Muscle layer of duodenum (tissue), 2 donors: ENCODE measurements around the gene FOXP4.

Source experiments
- H3K27ac ChIP-seq: one replicate; pipeline ENCODE4 v1.7.0; 2013; ENCODE audit warnings: mild to moderate bottlenecking, low read length
- H3K27me3 ChIP-seq: one replicate; pipeline ENCODE4 v1.7.0; 2013; ENCODE audit warnings: low read depth, mild to moderate bottlenecking, control low read depth, low read length
- H3K36me3 ChIP-seq, 2 donors: one replicate each; pipeline ENCODE4 v1.7.0; 2013; ENCODE audit warnings: low read length in 2 of 2, control low read depth in 1 of 2, mild to moderate bottlenecking in 1 of 2; ENCODE audit not compliant: insufficient read depth in 2 of 2, control insufficient read depth in 1 of 2
- H3K4me1 ChIP-seq, 2 donors: one replicate each; pipeline ENCODE4 v1.7.0; 2013; ENCODE audit warnings: low read length in 2 of 2, mild to moderate bottlenecking in 2 of 2, control low read depth in 1 of 2, moderate library complexity in 1 of 2; ENCODE audit not compliant: insufficient read depth in 2 of 2, control insufficient read depth in 1 of 2
- H3K4me3 ChIP-seq, 2 donors: one replicate each; pipeline ENCODE4 v1.7.0; 2013; ENCODE audit warnings: low read length in 2 of 2, low read depth in 1 of 2, mild to moderate bottlenecking in 1 of 2
- H3K9me3 ChIP-seq, 2 donors: one replicate each; pipeline ENCODE4 v1.7.0; 2013; ENCODE audit warnings: low read length in 2 of 2, control low read depth in 1 of 2, mild to moderate bottlenecking in 1 of 2; ENCODE audit not compliant: control insufficient read depth in 1 of 2
- donor health status: healthy.

Gene FOXP4

GRCh38 chr6:41589636-41590622 lies 43.7 kb downstream of the FOXP4 start:
- Histone ChIP-seq H3K27me3 (no peaks in the 10 kb centered on the region), H3K4me1 (peaks cover 0 to 15% of the 10 kb centered on the region in 2 donors), H3K9me3 (no peaks in the 10 kb centered on the region), H3K27ac (no peak overlapping the region), H3K4me3 (no peak overlapping the region), H3K36me3 (peaks cover 12 to 32% of the 10 kb centered on the region in 2 donors)

GRCh38 chr6:41591122-41591521 lies 44.9 kb downstream of the FOXP4 start:
- Histone ChIP-seq H3K27ac (no peak overlapping the region), H3K4me1 (peaks cover 0 to 15% of the 10 kb centered on the region in 2 donors), H3K36me3 (peaks cover 13 to 31% of the 10 kb centered on the region in 2 donors), H3K4me3 (no peak overlapping the region), H3K9me3 (no peaks in the 10 kb centered on the region), H3K27me3 (no peaks in the 10 kb centered on the region)

- no peaks in the 10 kb centered on the region for H3K27me3 ChIP-seq
- no peak overlapping the region for H3K27ac ChIP-seq
- no peak overlapping the region for H3K4me3 ChIP-seq
- peaks cover 0 to 7% of the 10 kb centered on the region in 2 donors for H3K4me1 ChIP-seq
- H3K36me3 ChIP-seq = peaks cover 22 to 39% of the 10 kb centered on the region in 2 donors
- no peaks in the 10 kb centered on the region for H3K9me3 ChIP-seq
Measured at GRCh38 chr6:41591859-41592502, 45.8 kb downstream of the FOXP4 start.

GRCh38 chr6:41593406-41593805 lies 47.2 kb downstream of the FOXP4 start:
- Histone ChIP-seq H3K9me3 (no peaks in the 10 kb centered on the region), H3K27me3 (no peaks in the 10 kb centered on the region), H3K36me3 (peaks cover 24 to 51% of the 10 kb centered on the region in 2 donors), H3K4me1 (no peaks in the 10 kb centered on the region), H3K27ac (no peak overlapping the region), H3K4me3 (no peak overlapping the region)

- Histone ChIP-seq H3K36me3 (peaks cover 20 to 55% of the 10 kb centered on the region in 2 donors), H3K27ac (no peak overlapping the region), H3K27me3 (no peaks in the 10 kb centered on the region), H3K9me3 (no peaks in the 10 kb centered on the region), H3K4me3 (no peak overlapping the region), H3K4me1 (no peaks in the 10 kb centered on the region)
Measured at GRCh38 chr6:41593839-41594238, 47.7 kb downstream of the FOXP4 start.

GRCh38 chr6:41594326-41594725 lies 48.1 kb downstream of the FOXP4 start:
- Histone ChIP-seq H3K27ac (no peak overlapping the region), H3K9me3 (no peaks in the 10 kb centered on the region), H3K27me3 (no peaks in the 10 kb centered on the region), H3K36me3 (peaks cover 20 to 60% of the 10 kb centered on the region in 2 donors), H3K4me1 (no peaks in the 10 kb centered on the region), H3K4me3 (no peak overlapping the region)

- Histone ChIP-seq H3K4me3 (no peak overlapping the region), H3K4me1 (no peaks in the 10 kb centered on the region), H3K27me3 (no peaks in the 10 kb centered on the region), H3K9me3 (no peaks in the 10 kb centered on the region), H3K27ac (no peak overlapping the region), H3K36me3 (peaks cover 20 to 58% of the 10 kb centered on the region in 2 donors)
Measured at GRCh38 chr6:41594766-41595165, 48.6 kb downstream of the FOXP4 start.

- no peak overlapping the region for H3K4me3 ChIP-seq
- no peaks in the 10 kb centered on the region for H3K9me3 ChIP-seq
- no peaks in the 10 kb centered on the region for H3K27me3 ChIP-seq
- H3K36me3 ChIP-seq = peaks cover 20 to 59% of the 10 kb centered on the region in 2 donors
- no peak overlapping the region for H3K27ac ChIP-seq
- H3K4me1 ChIP-seq = no peaks in the 10 kb centered on the region
Measured at GRCh38 chr6:41595166-41595565, 49.0 kb downstream of the FOXP4 start.

- no peak overlapping the region for H3K4me3 ChIP-seq
- H3K4me1 ChIP-seq = no peaks in the 10 kb centered on the region
- peaks cover 20 to 55% of the 10 kb centered on the region in 2 donors for H3K36me3 ChIP-seq
- H3K9me3 ChIP-seq = no peaks in the 10 kb centered on the region
- H3K27me3 ChIP-seq = no peaks in the 10 kb centered on the region
- H3K27ac ChIP-seq = no peak overlapping the region
Measured at GRCh38 chr6:41596096-41596685, 50.0 kb downstream of the FOXP4 start.

- no peak overlapping the region for H3K27ac ChIP-seq
- H3K4me3 ChIP-seq = no peak overlapping the region
- H3K9me3 ChIP-seq = no peaks in the 10 kb centered on the region
- H3K4me1 ChIP-seq = no peaks in the 10 kb centered on the region
- H3K36me3 ChIP-seq = peaks cover 20 to 53% of the 10 kb centered on the region in 2 donors
- no peaks in the 10 kb centered on the region for H3K27me3 ChIP-seq
Measured at GRCh38 chr6:41596807-41597206, 50.6 kb downstream of the FOXP4 start.
